ENCODE measurements around the gene ADGRB3.
"Not testable (repeated sequence)": the region's sequence is repeated elsewhere in the genome, so short reads cannot be mapped to it uniquely, and the experiment has no call there.

The ADGRB3 gene

DNA sequence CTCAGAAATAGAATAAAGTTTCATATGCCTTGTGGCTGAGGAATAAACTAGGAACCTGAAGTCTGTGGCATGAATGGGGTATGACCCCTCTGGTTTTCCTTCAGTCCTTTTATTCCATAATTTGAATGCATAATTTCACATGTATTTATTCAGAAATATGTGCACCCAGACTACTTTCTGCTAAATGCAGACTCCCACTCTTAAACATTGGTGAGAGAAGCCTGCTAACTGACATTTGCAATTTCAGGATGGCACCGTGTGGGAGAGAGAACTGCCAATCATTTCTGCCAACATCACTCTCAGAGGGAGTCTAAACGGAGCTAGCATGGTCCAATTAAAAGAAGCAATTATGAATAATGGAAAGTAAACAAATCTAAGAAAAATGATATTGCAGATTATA lies 141.3 kb downstream of the ADGRB3 start:
- in situ Hi-C loops (cut with MboI; ENCODE audit: low sequenced_read_pairs): no loop called here

DNA sequence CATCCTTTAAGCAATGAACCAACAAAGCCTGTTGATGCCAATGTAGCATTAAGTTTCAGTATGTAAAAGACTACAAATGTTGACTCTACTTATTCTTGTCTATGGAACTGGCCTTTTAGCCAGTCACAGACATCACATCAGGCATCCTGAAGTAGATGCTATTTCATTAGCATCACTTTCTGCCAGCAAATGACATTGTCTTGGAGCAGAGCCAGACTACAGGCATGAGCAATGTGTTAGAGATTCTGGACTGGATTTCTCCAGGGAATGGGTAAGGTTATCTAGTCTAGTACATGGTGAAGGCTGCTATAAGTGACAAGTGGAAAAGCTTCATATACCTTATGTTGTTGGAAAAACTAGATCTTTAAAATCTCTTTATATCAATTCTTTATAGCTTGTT lies 142.9 kb downstream of the ADGRB3 start:
- in situ Hi-C loops (cut with MboI; ENCODE audit: low sequenced_read_pairs): no loop called here

DNA sequence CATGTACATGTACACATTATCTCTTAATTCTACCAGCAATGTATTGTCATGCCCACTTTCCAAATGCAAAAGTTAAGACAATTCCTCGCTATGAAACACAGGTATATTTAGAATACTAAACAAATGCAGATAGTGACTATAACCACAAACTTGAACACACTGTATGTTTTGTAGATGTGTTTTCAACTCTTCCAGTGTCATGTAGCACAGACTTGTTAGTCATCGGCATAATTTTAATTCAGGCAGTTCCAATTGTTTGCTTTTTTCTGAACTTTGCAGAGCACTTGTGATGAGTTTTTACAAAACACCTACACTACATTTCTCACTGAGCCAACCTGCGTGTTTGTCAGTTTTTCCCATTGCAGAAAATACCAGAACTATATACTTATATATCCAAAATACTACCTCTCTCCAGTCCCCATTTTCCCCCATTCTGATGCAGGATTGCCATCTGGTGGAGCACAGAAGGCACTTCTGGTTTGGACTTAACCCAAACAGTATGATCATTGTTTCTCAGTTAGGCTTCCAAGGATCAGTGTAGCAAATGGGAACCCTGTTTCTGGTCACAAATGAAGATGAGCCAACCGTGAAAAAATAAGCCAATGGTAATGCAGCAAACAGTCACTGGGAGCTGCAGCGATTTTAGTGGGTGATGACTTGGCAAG lies 143.4 kb downstream of the ADGRB3 start:
- in situ Hi-C loops (cut with MboI; ENCODE audit: low sequenced_read_pairs): no loop called here

DNA sequence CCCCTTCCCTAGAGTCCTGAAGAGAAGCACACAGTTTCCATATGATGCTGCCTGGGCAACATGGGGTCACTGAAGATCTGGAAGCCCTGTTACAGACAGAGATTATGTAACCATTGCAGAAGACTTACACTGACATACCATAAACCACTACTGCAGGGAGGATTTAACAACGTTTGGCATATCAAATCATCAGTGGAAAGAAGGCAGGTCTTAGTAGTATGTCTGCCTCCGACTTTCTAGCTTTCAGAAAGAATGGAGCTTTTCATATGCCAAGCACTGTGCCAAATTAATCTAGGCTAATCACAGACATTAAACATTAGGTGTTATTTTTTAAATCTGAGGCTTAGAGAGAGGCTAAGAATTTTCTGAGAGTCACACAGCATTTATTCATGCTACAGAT lies 144.3 kb downstream of the ADGRB3 start:
- in situ Hi-C loops (cut with MboI; ENCODE audit: low sequenced_read_pairs): no loop called here

DNA sequence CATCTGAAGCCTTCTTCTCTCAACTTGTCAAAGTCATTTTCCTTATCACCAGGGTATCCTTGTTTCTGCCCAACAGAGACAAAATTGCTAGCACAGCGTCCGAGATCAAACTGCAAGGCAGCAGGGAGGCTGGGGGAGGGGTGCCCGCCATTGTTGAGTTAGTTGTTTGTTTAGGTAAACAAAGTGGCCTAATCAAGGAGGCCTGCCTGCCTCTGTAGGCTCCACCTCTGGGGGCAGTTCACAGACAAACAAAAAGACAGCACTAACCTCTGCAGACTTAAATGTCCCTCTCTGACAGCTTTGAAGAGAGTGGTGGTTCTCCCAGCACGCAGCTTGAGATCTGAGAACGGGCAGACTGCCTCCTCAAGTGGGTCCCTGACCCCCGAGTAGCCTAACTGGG lies 155.0 kb downstream of the ADGRB3 start:
- in situ Hi-C loops (cut with MboI; ENCODE audit: low sequenced_read_pairs): not testable (repeated sequence)

DNA sequence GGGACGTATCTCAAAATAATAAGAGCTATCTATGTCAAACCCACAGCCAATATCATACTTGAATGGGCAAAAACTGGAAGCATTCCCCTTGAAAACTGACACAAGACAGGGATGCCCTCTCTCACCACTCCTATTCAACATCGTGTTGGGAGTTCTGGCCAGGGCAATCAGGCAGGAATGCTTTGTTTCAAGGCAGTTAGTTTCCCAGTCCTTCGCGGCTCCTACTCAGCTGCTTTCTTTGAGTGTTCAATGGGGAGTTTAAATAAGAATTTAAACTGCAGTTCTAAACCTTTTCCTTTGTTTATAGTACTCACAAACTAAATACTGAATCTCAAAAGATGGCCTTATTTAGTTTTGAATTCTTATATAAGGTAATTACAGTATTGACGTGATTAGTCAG lies 179.9 kb downstream of the ADGRB3 start:
- in situ Hi-C loops (cut with MboI; ENCODE audit: low sequenced_read_pairs): not testable (repeated sequence)

DNA sequence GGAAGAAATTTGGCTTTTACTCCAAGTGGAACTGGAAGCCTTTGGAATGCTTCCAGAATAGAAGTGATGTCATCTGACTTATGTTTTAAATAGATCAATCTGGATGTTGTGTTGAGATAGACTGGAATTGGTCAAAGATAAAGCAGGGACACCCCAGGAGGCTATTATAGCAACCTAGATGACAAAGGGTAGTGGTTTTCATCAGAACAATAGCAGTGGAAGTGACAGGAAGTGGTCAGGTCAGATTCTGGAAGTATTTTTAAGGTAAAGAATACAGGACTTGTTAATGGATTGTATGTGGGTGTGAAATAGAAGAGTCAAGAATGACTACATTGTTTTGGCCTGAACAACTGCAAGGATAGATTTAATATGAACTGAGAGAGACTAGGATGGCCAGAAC lies 191.4 kb downstream of the ADGRB3 start:
- in situ Hi-C loops (cut with MboI; ENCODE audit: low sequenced_read_pairs): no loop called here

DNA sequence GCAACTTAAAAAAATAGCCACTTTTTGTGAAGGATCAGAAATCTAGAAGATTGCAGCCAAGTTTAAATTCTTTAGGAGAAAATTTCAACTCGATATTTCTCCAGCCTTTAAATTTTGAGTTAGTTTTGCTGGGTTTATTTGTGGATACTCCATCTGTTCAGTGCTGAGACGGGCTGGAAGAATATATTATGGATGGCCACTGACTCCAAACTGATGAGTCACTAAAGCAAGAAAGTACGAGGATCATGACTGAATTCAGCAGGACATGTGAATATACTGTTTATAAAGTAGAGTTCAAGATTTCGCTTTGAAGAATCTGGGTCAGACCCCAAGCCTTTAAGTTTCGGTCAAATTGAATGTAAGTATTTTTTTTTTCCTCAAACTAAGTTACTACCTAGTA lies 199.5 kb downstream of the ADGRB3 start:
- in situ Hi-C loops (cut with MboI; ENCODE audit: low sequenced_read_pairs): no loop called here

DNA sequence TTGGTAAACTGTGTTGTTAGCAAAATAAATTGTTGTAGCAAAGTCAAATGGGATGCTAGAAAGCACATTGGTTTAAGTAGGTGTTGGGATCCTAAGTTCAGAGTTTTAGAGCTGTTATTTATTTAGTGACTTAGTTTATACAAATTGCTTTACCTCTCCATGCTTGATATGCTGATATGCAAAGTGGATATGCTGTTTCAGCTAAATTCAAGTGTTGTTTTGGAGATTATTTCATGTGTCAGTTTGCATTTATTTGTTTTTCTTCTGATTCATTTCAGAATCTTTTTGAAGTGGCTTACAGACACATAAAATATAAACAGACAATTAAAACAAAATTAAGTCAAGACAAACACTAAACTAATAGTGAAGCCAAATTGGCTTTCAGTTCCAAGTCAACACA lies 203.5 kb downstream of the ADGRB3 start:
- in situ Hi-C loops (cut with MboI; ENCODE audit: low sequenced_read_pairs): no loop called here

DNA sequence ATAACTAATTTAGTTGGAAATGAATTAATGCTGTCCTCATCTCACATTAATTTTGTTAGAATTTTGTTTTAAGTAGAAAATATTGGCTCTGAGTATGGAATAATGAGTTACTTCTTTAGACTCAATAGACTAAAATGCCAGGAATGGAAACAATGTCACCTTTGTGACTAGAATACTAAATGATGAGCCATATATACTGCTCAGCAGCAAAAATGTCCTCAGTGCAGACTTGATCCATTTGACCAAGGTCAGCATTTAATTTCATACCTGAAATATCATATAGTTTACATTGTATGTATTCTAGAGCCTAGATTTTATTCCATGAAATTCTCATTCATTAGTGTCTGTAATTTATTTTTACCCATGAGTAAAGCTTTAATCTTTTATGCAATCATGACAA lies 217.7 kb downstream of the ADGRB3 start:
- in situ Hi-C loops (cut with MboI; ENCODE audit: low sequenced_read_pairs): no loop called here

DNA sequence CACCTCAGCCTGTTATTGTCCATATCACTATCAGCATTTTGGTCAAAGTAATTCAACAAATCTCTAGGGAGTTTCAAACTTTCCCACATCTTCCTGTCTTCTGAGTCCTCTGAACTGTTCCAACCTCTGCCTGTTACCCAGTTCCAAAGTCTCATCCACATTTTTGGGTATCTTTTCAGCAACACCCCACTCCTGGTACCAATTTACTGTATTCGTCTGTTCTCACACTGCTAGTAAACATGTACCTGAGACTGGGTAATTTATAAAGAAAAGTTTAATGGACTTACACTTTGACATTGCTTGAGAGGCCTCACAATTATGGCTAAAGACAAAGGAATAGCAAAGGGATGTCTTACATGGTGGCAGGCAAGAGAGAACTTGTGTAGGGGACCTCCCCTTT lies 224.2 kb downstream of the ADGRB3 start:
- in situ Hi-C loops (cut with MboI; ENCODE audit: low sequenced_read_pairs): no loop called here

DNA sequence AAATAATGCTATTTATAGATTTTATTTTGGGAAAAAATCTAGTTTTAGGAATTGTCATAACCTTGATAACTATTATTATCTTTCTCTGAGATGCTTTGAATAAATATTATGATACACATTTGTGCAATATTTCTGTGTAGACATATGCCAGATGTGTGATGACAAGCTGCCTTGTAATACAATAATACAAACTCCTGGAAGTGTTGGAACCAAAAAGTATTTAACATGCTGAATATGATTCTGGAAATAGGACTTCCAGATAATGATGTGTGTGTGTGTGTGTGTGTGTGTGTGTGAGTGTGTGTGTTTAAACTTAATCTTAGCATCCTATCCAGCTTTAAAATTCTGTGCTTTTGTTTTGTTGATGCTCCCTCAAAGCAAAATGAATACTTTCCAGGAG lies 233.6 kb downstream of the ADGRB3 start:
- in situ Hi-C loops (cut with MboI; ENCODE audit: low sequenced_read_pairs): no loop called here

DNA sequence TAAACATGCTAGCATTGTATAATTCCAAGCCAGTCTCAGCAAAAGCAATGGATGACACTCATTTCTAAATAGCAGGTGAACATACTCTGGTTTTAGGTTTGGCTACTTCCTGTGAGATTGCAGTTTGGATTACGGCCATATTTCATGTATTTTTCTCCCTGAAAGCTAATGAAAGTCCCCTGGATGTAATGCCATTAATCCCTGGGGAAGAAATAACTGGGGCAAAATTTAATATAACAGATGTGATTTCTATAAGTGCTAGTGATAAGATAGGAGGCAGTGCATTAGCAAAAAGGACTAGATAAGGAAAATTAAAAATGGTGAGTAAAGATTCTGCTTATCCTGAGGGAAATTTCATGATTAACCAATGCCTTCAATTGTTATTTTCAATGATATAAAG lies 238.2 kb downstream of the ADGRB3 start:
- in situ Hi-C loops (cut with MboI; ENCODE audit: low sequenced_read_pairs): no loop called here

DNA sequence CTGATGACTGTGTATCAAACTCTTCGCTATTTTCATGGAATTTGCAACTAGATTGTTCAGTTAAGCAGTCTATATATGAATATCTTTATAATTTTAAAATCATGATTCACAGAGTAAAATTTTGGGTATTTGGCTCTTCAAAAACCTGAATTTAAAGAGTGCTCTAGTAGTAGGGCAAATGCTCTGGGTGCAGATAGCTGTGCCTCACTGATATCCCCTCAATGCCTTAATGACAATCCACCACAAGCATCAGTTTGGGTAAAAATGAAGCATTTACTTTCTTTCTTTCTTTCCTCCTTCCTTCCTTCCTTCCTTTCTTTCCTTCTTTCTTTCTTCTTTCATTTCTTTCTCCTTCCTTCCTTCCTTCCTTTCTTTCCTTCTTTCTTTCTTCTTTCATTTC lies 239.7 kb downstream of the ADGRB3 start:
- in situ Hi-C loops (cut with MboI; ENCODE audit: low sequenced_read_pairs): no loop called here

DNA sequence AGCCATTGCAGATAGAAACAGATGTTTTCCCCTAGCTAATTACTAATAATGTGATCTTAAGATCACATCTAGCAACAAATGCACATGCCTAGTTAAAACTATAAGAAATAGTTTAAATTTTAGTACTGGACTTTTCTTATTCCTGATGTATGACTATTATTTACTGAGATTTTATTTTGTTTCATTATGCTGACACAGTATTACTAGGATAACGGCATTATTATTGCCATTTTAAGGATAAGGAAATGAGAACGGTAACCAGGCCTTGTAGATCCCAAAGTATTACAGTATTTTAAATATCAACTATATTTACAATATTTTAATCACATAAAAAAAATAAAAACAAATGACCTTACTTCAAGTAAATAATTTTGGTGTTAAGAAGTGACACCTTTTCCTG lies 240.3 kb downstream of the ADGRB3 start:
- in situ Hi-C loops (cut with MboI; ENCODE audit: low sequenced_read_pairs): no loop called here

DNA sequence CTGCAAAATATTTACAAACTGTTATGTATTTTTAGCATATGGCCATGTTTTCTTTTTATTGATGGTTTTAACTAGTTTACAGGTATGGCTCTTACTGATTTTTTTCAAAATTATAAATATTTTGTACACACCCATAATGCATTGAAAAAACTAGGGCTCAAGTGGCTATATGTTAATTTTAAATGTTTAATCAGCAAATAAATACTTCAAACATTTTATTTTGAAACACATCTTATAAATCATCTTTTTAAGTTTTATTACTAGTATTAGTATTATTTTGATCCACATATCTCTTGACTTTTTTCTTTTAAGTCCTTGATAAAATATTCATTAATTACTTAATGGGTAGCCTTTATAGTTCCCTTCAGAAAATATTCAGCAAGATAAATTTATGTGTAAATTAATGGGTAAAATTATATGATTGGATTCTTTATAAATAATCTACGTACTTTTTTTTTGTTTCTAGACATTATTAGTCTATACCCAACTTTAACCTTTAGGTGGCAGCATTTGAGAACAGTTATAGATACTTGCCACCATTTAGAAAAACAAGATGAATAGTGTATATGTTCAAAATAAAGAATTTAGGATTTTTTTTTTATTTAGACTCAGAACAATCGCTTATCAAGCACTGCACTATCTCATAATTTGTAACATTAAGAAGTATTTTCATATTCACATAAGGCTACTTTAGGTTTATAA lies 241.9 kb downstream of the ADGRB3 start:
- in situ Hi-C loops (cut with MboI; ENCODE audit: low sequenced_read_pairs): no loop called here

DNA sequence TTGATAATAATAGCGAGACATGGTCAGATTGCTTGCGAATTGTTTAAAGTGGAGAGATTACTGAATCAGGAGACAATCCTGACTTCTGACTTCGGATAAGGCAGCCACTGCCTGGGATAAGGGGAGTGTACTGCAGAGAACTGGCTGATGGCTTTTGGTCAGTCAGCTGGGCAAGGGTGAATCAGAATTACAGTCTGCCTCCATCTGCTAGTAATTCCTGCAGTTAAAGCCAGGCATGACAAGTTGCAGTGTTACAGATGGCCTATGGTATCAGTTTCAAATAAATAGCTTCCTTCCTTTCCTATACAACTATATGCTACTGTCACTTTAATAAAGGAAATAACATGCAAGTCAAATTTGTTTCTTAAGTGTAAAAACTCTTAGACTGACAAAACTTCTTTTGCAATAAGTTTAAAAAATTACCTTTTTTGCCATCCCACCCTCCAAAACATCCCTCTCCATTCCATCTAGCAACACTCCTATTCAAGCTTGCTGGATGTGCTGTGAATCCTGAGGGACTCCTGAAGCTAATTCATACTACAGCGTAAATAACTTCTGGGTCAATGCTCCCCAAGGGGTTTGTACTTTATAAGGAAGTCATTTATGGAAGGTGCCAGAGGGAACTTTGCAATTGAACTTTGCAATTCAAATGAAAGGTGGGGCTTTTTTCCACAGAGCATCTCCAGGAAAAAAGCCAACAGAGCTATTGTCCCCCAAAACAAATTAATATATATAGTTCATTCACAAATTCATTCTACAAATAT lies 245.2 kb downstream of the ADGRB3 start:
- in situ Hi-C loops (cut with MboI; ENCODE audit: low sequenced_read_pairs): no loop called here

DNA sequence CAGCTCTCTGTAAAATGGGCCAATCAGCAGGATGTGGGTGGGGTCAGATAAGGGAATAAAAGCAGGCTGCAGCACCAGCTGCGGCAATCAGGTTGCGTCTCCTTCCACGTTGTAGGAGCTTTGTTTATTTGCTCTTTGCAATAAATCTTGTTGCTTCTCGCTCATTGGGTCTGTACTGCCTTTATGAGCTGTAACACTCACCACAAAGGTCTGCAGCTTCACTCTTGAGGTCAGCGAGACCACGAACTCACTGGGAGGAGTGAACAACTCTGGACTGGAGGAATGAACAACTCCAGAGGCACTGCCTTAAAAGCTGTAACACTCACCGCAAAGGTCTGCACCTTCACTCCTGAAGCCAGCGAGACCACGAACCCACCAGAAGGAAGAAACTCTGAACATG lies 248.2 kb downstream of the ADGRB3 start:
- in situ Hi-C loops (cut with MboI; ENCODE audit: low sequenced_read_pairs): not testable (repeated sequence)

DNA sequence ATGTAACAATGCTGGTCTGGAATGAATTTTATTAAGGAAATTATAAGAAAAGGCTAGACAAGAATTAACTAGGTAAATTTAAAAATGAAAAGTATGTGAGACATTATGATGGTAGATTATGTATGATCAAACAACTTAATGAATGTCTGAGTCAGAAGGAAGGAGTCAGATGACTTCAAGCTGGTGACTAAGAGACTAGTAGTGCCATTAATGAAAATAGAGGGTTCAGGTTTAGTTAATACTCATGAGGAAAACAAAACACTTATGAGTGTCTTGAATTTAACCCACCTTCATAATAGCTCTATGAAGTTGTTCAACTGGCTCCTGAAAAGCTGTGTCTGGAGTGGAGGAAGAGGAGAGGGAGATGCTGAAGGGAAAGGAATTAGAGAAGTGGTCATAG lies 256.3 kb downstream of the ADGRB3 start:
- in situ Hi-C loops (cut with MboI; ENCODE audit: low sequenced_read_pairs): no loop called here

DNA sequence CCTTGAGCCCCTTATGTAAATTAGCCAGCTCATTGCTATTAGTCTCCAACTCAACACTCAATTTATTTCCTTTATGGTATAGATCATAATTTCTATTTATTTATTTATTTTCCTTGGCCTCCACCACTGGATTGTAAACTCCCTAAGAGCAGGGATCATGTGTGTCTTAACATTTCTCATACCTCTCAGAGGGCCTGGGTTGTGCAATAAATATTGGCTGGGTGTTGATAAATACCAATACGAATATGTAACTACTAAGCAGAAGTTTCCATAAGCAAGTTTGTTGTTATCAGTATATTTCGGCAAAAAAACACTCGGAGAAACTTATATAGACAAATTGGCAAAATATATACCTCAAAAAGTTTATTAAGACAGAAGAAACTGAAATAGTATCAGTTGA lies 257.4 kb downstream of the ADGRB3 start:
- in situ Hi-C loops (cut with MboI; ENCODE audit: low sequenced_read_pairs): no loop called here

DNA sequence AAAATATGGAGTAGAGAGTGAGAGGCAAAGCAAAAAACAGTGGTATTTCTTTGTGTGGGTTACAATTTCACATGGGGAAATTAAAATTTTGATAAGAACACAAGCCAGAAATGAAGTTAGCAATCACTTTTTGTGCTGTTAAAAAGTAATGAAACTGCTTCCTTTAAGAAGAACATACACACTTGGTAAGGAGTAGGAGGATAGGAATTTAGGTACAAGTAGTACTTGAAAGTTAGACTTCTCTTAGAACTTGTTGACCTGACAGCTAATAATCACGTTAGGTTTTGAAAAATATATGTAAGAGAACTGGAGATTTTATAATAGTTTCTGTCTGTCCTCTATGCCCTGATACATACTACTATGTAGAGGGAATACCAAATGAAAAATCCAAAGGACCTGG lies 260.8 kb downstream of the ADGRB3 start:
- in situ Hi-C loops (cut with MboI; ENCODE audit: low sequenced_read_pairs): no loop called here

DNA sequence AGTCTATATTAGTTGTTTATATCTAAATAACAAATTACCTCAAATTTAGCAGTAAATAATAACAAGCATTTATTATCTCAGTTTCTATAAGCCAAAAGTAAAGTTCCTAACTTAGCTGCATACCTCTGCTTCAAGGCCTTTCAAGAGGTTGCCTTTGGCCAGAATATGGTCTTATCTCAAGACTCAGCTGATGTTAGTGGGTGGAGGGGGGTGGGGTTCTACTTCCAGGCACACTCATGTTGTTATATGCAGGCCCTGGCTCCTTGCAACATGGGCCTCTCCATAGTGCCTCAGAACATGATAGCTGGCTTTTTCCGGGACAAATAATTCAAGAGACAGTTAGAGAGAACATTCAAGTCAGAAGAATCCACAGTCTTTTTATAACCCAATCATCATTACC lies 266.0 kb downstream of the ADGRB3 start:
- in situ Hi-C loops (cut with MboI; ENCODE audit: low sequenced_read_pairs): no loop called here
